ENCODE data around the gene WDR91. TPM values are rescaled to one million over a fixed set of nuclear protein-coding genes. Genes with fewer than 3 reads are reported as not detected.

Gene WDR91
- total and polyA plus RNA-seq, 2 donors (not counting 3 experiments of a cell fraction or from before 2014, with no cell fraction given): 6.7 to 7.0 TPM

DNA sequence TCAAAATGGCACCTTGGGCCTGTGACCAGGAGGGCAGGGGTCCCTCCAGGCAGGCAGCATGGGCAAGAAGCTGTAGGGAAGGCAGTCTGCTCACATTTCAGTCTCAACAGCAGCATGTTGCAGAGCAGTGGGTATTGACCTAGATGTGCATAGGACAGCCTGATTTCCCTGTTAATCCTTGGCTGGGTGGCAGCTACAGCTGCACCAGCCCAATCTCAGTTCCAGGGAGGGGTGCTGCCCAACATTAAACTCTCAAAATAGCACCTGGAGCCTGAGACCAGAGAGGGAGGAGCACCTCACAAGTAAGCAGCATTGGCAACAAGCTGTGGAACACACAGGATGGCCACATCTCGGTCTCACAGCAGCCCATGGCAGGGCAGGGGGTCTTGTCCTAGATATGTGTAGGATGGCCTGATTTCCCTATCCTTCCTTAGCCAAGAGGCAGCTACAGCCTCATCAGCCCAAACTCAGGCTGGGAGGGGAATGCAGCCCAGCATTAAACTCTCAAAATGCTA, 53.1 kb downstream of the WDR91 start:
- Histone ChIP-seq H3K9me3 (replicated peaks; ENCODE audit: control insufficient read depth, insufficient read depth, low read length) (no peaks in the 10 kb centered on the region), H2AFZ (ENCODE audit: low read depth, low read length) (no peak overlapping the region), H3K4me1 (ENCODE audit: control insufficient read depth, extremely low read depth, insufficient read depth, low read length) (peaks cover 33% of the 10 kb centered on the region), H3K27ac (ENCODE audit: insufficient read depth, low read depth, low read length) (no peak overlapping the region), H3K9ac (replicated peaks; ENCODE audit: extremely low read depth, insufficient read depth, low read length) (no peak overlapping the region), H3K27me3 (ENCODE audit: control insufficient read depth in 2 of 2, insufficient read depth in 2 of 2, low read length in 2 of 2) (no peaks in the 10 kb centered on the region), H3K79me2 (ENCODE audit: control insufficient read depth, insufficient read depth, low read length) (no peaks in the 10 kb centered on the region), H3K36me3 (ENCODE audit: control insufficient read depth in 2 of 2, extremely low read depth in 1 of 2, insufficient read depth in 2 of 2, low read length in 2 of 2) (no peaks in the 10 kb centered on the region), H3K4me2 (ENCODE audit: insufficient read depth, low read length) (no peak overlapping the region), H3K4me3 (replicated peaks in 1 of 3; ENCODE audit: insufficient read depth in 1 of 3, low read depth in 1 of 3, low read length in 3 of 3) (no peak overlapping the region), H4K20me1 (replicated peaks; ENCODE audit: control insufficient read depth, extremely low read depth, insufficient read depth, low read length) (no peaks in the 10 kb centered on the region), H3K9me1 (replicated peaks; ENCODE audit: control insufficient read depth, extremely low read depth, insufficient read depth, low read length) (no peaks in the 10 kb centered on the region)
- TF ChIP-seq MYC (IDR thresholded peaks at IDR 0.05; ENCODE audit: low read depth, low read length) (no peak), FOS (IDR thresholded peaks at IDR 0.05; ENCODE audit: borderline replicate concordance, insufficient read depth, low read length) (no peak), POLR2A (IDR thresholded peaks at IDR 0.05; ENCODE audit: low read depth, low read length) (no peak), EZH2 (IDR thresholded peaks at IDR 0.05; ENCODE audit: borderline replicate concordance, low read depth, low read length, severe bottlenecking) (no peak), POLR2AphosphoS5 (IDR thresholded peaks at IDR 0.05; ENCODE audit: insufficient read depth, low read depth, low read length) (no peak), GATA2 (IDR thresholded peaks at IDR 0.05; ENCODE audit: insufficient read depth, insufficient read length, low read depth, low read length) (no peak), MAX (IDR thresholded peaks at IDR 0.05; ENCODE audit: insufficient read depth, insufficient read length) (no peak), JUN (IDR thresholded peaks at IDR 0.05; ENCODE audit: borderline replicate concordance, insufficient read depth, insufficient read length, low read depth) (no peak)
- TF ChIP-seq, protein P1, sequence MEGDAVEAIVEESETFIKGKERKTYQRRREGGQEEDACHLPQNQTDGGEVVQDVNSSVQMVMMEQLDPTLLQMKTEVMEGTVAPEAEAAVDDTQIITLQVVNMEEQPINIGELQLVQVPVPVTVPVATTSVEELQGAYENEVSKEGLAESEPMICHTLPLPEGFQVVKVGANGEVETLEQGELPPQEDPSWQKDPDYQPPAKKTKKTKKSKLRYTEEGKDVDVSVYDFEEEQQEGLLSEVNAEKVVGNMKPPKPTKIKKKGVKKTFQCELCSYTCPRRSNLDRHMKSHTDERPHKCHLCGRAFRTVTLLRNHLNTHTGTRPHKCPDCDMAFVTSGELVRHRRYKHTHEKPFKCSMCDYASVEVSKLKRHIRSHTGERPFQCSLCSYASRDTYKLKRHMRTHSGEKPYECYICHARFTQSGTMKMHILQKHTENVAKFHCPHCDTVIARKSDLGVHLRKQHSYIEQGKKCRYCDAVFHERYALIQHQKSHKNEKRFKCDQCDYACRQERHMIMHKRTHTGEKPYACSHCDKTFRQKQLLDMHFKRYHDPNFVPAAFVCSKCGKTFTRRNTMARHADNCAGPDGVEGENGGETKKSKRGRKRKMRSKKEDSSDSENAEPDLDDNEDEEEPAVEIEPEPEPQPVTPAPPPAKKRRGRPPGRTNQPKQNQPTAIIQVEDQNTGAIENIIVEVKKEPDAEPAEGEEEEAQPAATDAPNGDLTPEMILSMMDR (IDR thresholded peaks at IDR 0.05; ENCODE audit: extremely low read depth in 1 of 2, insufficient read depth in 1 of 2, low read depth in 1 of 2, low read length in 2 of 2): no peak
- dilution Hi-C loops (cut with MboI; ENCODE audit: extremely low pct_ligation_motif_present, low sequenced_read_pairs) (no loop called here), intact Hi-C loops (cut with micrococcal nuclease) (no loop called here)
- BruUV-seq (replicated peaks): no TSS peak
- CTCF ChIA-PET: interaction anchor here (1.0 to 1.1 kb wide), 2 partner anchors 9 to 10 kb away, joined by 3 read pairs; partner anchors contain the start of gene TMEM140
- DNase-seq (ENCODE audit: low read depth, low spot score) (no peak), FAIRE-seq (no peak)
- POLR2A ChIA-PET: no interaction called here

Data from endothelial cell of umbilical vein (primary cell).